ENCODE measurements around the gene DDX59.

The DDX59 gene

GRCh38 chr1:200669314-200670241, at the start of gene DDX59:
Gene DDX59 (minus strand): TSS chr1:200669907. CDS start chr1:200666740, 3,167 bp downstream.
- peak; percentile 65 to 85 (median 76) for DNase-seq

- no peak for DNase-seq
Observed at GRCh38 chr1:200714504-200715187, 44.9 kb upstream of the DDX59 start.

GRCh38 chr1:200710166-200710565, 40.5 kb upstream of the DDX59 start:
- DNase-seq, result no peak

- no peak for DNase-seq
Observed at GRCh38 chr1:200708769-200709168, 39.1 kb upstream of the DDX59 start.

- no peak for DNase-seq
Observed at GRCh38 chr1:200708161-200708560, 38.5 kb upstream of the DDX59 start.

GRCh38 chr1:200707116-200707515, 37.4 kb upstream of the DDX59 start:
- DNase-seq, result no peak

- DNase-seq, result no peak
Observed at GRCh38 chr1:200706111-200706814, 36.6 kb upstream of the DDX59 start.

GRCh38 chr1:200704986-200705500, 35.3 kb upstream of the DDX59 start:
- DNase-seq, result no peak

- DNase-seq, result no peak
Observed at GRCh38 chr1:200699871-200700270, 30.2 kb upstream of the DDX59 start.

GRCh38 chr1:200694738-200695137, 25.0 kb upstream of the DDX59 start:
- DNase-seq, result no peak

GRCh38 chr1:200693327-200693726, 23.6 kb upstream of the DDX59 start:
- DNase-seq, result no peak

- no peak for DNase-seq
Observed at GRCh38 chr1:200692316-200692715, 22.6 kb upstream of the DDX59 start.

- no peak for DNase-seq
Observed at GRCh38 chr1:200686620-200687019, 16.9 kb upstream of the DDX59 start.

GRCh38 chr1:200684015-200684414, 14.3 kb upstream of the DDX59 start:
- DNase-seq, result no peak

GRCh38 chr1:200683298-200683697, 13.6 kb upstream of the DDX59 start:
- no peak for DNase-seq

- DNase-seq, result no peak
Observed at GRCh38 chr1:200681231-200681630, 11.5 kb upstream of the DDX59 start.

GRCh38 chr1:200676829-200677228, 7.1 kb upstream of the DDX59 start:
- DNase-seq, result no peak

GRCh38 chr1:200675588-200675852, 5.8 kb upstream of the DDX59 start:
- no peak for DNase-seq

GRCh38 chr1:200674838-200675587, 5.3 kb upstream of the DDX59 start:
- no peak for DNase-seq

- no peak for DNase-seq
Observed at GRCh38 chr1:200673952-200674823, 4.5 kb upstream of the DDX59 start.

GRCh38 chr1:200671235-200671786, 1.6 kb upstream of the DDX59 start:
- no peak for DNase-seq
